Central memory CD8-positive, alpha-beta T cell (primary cell): Measurements from ENCODE around the gene PDIA6.

Source experiments
- ATAC-seq: fragments of 150-1000 bp; cut with Tn5 transposase; replicated peaks from 2 replicates; pipeline ENCODE4 v1.10.0; 2022; ENCODE audit warnings: mild to moderate bottlenecking, moderate FRiP score, moderate number of reproducible peaks; ENCODE audit not compliant: poor library complexity, severe bottlenecking; ENCODE audit errors: extremely low read depth
- DNase-seq, 2 donors: peaks; one replicate each; pipeline ENCODE4 v3.0.0; 2021; ENCODE audit warnings: low spot score in 2 of 2
- H3K27ac Mint-ChIP-seq: one replicate; pipeline ENCODE4 v1.8.0; 2022; ENCODE audit warnings: low read depth, mild to moderate bottlenecking, moderate library complexity, mixed read lengths
- H3K27me3 Mint-ChIP-seq: one replicate; pipeline ENCODE4 v1.8.0; 2022; ENCODE audit warnings: mixed read lengths
- H3K36me3 Mint-ChIP-seq: one replicate; pipeline ENCODE4 v1.8.0; 2022; ENCODE audit warnings: mild to moderate bottlenecking, moderate library complexity, mixed read lengths; ENCODE audit not compliant: insufficient read depth
- H3K4me1 Mint-ChIP-seq: one replicate; pipeline ENCODE4 v1.8.0; 2022; ENCODE audit warnings: mixed read lengths
- H3K4me3 Mint-ChIP-seq: one replicate; pipeline ENCODE4 v1.8.0; 2022; ENCODE audit warnings: mild to moderate bottlenecking, moderate library complexity, mixed read lengths
- H3K9me3 Mint-ChIP-seq: one replicate; pipeline ENCODE4 v1.8.0; 2022; ENCODE audit warnings: mixed read lengths

PDIA6 gene, protein sequence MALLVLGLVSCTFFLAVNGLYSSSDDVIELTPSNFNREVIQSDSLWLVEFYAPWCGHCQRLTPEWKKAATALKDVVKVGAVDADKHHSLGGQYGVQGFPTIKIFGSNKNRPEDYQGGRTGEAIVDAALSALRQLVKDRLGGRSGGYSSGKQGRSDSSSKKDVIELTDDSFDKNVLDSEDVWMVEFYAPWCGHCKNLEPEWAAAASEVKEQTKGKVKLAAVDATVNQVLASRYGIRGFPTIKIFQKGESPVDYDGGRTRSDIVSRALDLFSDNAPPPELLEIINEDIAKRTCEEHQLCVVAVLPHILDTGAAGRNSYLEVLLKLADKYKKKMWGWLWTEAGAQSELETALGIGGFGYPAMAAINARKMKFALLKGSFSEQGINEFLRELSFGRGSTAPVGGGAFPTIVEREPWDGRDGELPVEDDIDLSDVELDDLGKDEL

GRCh38 chr2:10812362-10813162 is at the start of gene PDIA6:
Gene PDIA6, minus strand, starts transcription at chr2:10812785. Its CDS starts 89 bp downstream, at chr2:10812696.
- no peaks in the 10 kb centered on the region for H3K9me3 Mint-ChIP-seq
- DNase-seq (peak; percentile 91 to 94), ATAC-seq (peak; percentile 85)
- peak within 1 kb of the TSS; percentile 89 for H3K4me3 Mint-ChIP-seq
- no peaks in the 10 kb centered on the region for H3K27me3 Mint-ChIP-seq
- peak within 1 kb of the TSS; percentile 86 for H3K27ac Mint-ChIP-seq
- H3K36me3 Mint-ChIP-seq = peaks cover 11% of the 10 kb centered on the region
- peaks cover 31% of the 10 kb centered on the region for H3K4me1 Mint-ChIP-seq

GRCh38 chr2:10862330-10862729 is 49.7 kb upstream of the PDIA6 start:
- Mint-ChIP-seq H3K27ac (no peak overlapping the region), H3K36me3 (peaks cover 3% of the 10 kb centered on the region), H3K27me3 (peaks cover 56% of the 10 kb centered on the region), H3K9me3 (no peaks in the 10 kb centered on the region), H3K4me1 (peaks cover 35% of the 10 kb centered on the region), H3K4me3 (no peak overlapping the region)
- ATAC-seq (no peak), DNase-seq (no peak)

- H3K4me3 Mint-ChIP-seq = no peak overlapping the region
- peaks cover 3% of the 10 kb centered on the region for H3K36me3 Mint-ChIP-seq
- DNase-seq (no peak), ATAC-seq (no peak)
- H3K27ac Mint-ChIP-seq = no peak overlapping the region
- peaks cover 61% of the 10 kb centered on the region for H3K27me3 Mint-ChIP-seq
- no peaks in the 10 kb centered on the region for H3K9me3 Mint-ChIP-seq
- H3K4me1 Mint-ChIP-seq = peaks cover 35% of the 10 kb centered on the region
Measured at GRCh38 chr2:10861765-10862164, 49.2 kb upstream of the PDIA6 start.

GRCh38 chr2:10860814-10861325 is 48.3 kb upstream of the PDIA6 start:
- Mint-ChIP-seq H3K4me3 (no peak overlapping the region), H3K36me3 (peaks cover 3% of the 10 kb centered on the region), H3K4me1 (peaks cover 35% of the 10 kb centered on the region), H3K27ac (no peak overlapping the region), H3K27me3 (peaks cover 64% of the 10 kb centered on the region), H3K9me3 (no peaks in the 10 kb centered on the region)
- ATAC-seq (no peak), DNase-seq (no peak)

GRCh38 chr2:10860081-10860813 is 47.7 kb upstream of the PDIA6 start:
- peaks cover 33% of the 10 kb centered on the region for H3K4me1 Mint-ChIP-seq
- H3K27me3 Mint-ChIP-seq = peaks cover 66% of the 10 kb centered on the region
- DNase-seq (no peak), ATAC-seq (no peak)
- no peaks in the 10 kb centered on the region for H3K9me3 Mint-ChIP-seq
- H3K36me3 Mint-ChIP-seq = peaks cover 3% of the 10 kb centered on the region
- no peak overlapping the region for H3K27ac Mint-ChIP-seq
- no peak overlapping the region for H3K4me3 Mint-ChIP-seq

GRCh38 chr2:10859278-10859677 is 46.7 kb upstream of the PDIA6 start:
- ATAC-seq = no peak
- H3K9me3 Mint-ChIP-seq = no peaks in the 10 kb centered on the region

GRCh38 chr2:10848541-10848940 is 36.0 kb upstream of the PDIA6 start:
- ATAC-seq (no peak), DNase-seq (no peak)
- Mint-ChIP-seq H3K4me1 (no peaks in the 10 kb centered on the region), H3K4me3 (no peak overlapping the region), H3K36me3 (peaks cover 2% of the 10 kb centered on the region), H3K27me3 (peaks cover 23% of the 10 kb centered on the region), H3K27ac (no peak overlapping the region), H3K9me3 (no peaks in the 10 kb centered on the region)

More at GRCh38 chr2:10859278-10859677, 46.7 kb upstream of the PDIA6 start:
- H3K27me3 Mint-ChIP-seq = peaks cover 75% of the 10 kb centered on the region
- peaks cover 3% of the 10 kb centered on the region for H3K36me3 Mint-ChIP-seq
- no peak for DNase-seq
- H3K4me3 Mint-ChIP-seq = no peak overlapping the region
- H3K4me1 Mint-ChIP-seq = peaks cover 23% of the 10 kb centered on the region
- no peak overlapping the region for H3K27ac Mint-ChIP-seq

DNA sequence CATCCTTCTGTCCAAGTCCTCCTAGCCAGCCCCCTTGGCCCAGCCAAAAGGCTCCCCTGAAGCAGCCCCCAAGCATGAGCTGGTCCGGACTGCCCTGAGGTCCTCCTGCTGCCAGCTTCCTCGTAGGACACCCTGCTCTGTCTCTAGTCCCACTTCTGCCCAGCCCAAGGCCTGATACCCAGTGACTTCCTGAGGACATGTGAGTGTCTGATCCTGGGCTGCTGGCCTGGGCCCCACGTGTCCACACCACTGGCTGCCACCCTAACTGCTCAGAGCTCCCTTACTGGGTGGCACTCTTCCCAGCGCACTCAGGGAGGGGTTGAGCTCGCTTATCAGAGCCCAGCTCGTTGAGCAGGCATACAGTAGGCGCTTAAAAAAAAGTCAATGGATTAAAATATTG is 34.4 kb upstream of the PDIA6 start:
- H3K4me3 Mint-ChIP-seq = no peak overlapping the region
- no peak overlapping the region for H3K27ac Mint-ChIP-seq
- H3K9me3 Mint-ChIP-seq = peaks cover 3% of the 10 kb centered on the region
- H3K27me3 Mint-ChIP-seq = peaks cover 33% of the 10 kb centered on the region
- peaks cover 2% of the 10 kb centered on the region for H3K36me3 Mint-ChIP-seq
- ATAC-seq (no peak), DNase-seq (no peak)
- H3K4me1 Mint-ChIP-seq = no peaks in the 10 kb centered on the region

DNA sequence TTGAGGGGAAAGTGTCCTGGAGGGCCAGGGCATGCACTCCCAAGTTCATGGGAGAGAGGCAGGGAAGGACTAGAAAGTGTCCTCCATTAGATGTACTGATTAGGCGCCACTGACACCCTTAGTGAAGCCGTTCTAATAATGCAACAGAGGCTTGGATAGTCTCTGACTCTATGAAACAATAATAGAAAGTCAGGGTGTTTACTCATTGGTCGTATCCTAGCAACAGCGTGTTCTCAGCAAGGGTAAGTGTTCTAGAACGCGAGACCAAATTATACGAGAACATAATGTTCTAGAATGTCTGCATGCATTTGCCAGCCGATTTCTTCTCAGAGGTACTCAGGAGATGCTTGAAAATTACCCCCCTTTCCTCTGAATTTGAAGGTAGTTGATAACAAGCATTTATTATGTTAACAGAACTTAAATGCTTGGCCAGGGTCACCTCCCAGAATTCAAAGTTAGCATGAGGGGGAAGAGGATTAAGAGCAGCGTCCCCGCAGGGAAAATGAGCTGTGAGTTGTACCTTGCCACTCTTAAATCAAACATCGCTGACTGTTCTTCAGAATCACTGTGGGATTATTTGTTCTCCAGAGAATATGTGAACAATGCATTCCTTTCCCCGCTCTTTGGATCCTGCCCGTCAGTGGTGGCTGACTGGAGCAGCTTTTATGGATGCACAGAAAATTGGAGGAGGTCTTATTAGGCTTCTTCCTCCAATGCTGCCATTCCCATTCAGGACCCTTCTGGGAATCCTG is 33.7 kb upstream of the PDIA6 start:
- no peak for ATAC-seq
- no peak overlapping the region for H3K27ac Mint-ChIP-seq
- H3K27me3 Mint-ChIP-seq = peaks cover 38% of the 10 kb centered on the region
- no peaks in the 10 kb centered on the region for H3K4me1 Mint-ChIP-seq
- no peak overlapping the region for H3K4me3 Mint-ChIP-seq
- no peak for DNase-seq
- H3K9me3 Mint-ChIP-seq = peaks cover 7% of the 10 kb centered on the region
- peaks cover 2% of the 10 kb centered on the region for H3K36me3 Mint-ChIP-seq

GRCh38 chr2:10845640-10846039 is 33.1 kb upstream of the PDIA6 start:
- H3K9me3 Mint-ChIP-seq = peaks cover 14% of the 10 kb centered on the region
- H3K27ac Mint-ChIP-seq = no peak overlapping the region
- peaks cover 2% of the 10 kb centered on the region for H3K36me3 Mint-ChIP-seq
- no peak for DNase-seq
- H3K27me3 Mint-ChIP-seq = peaks cover 44% of the 10 kb centered on the region
- H3K4me3 Mint-ChIP-seq = no peak overlapping the region
- no peaks in the 10 kb centered on the region for H3K4me1 Mint-ChIP-seq
- no peak for ATAC-seq

DNA sequence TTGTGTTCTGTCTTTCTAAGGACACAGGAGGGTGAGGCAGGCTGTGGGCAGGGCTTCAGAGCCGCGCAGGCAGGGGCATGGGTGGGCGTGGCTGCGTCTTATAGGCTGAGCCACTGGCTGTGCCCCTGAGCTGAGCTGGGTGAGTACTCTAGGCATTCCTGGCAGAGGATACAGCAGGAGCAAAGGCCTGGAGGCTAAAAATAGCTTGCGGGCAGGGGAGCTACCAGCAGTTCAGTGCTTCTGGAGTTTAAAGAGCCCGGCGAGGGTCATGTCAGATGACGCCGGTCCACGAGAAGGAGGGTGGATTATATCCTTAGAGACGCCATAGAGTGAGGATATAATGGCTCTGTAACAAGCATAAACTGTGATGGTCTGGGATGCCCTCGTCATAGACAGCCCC is 31.5 kb upstream of the PDIA6 start:
- Mint-ChIP-seq H3K4me1 (no peaks in the 10 kb centered on the region), H3K27ac (no peak overlapping the region), H3K36me3 (peaks cover 2% of the 10 kb centered on the region), H3K9me3 (peaks cover 22% of the 10 kb centered on the region), H3K4me3 (no peak overlapping the region), H3K27me3 (peaks cover 59% of the 10 kb centered on the region)
- ATAC-seq (no peak), DNase-seq (no peak)

DNA sequence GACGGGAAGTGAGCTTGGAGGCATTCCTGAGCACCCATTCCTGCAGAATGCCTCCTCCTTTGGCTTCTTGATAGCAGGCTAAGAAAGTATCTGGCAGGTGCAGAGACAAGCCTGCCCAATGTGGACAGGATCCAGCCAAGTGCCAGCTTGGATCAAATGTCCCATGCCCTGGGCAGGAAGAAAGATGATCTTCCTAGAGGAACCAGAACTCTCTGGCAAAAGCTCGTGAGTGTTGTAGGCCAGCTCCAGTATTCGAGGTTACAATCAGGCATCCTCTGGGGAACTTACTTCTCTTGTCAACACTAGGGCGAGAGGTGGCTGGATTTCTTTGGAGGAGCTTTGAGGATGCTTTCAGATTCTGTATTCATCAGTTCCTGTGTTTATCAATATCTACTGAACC is 29.9 kb upstream of the PDIA6 start:
- Mint-ChIP-seq H3K4me1 (no peaks in the 10 kb centered on the region), H3K36me3 (peaks cover 2% of the 10 kb centered on the region), H3K27me3 (peaks cover 73% of the 10 kb centered on the region), H3K9me3 (peaks cover 22% of the 10 kb centered on the region), H3K4me3 (no peak overlapping the region), H3K27ac (no peak overlapping the region)
- no peak for ATAC-seq
- DNase-seq = no peak
